ENCODE measurements around the gene ARRB1. TPM values are rescaled to one million over a fixed set of nuclear protein-coding genes. Genes with fewer than 3 reads are reported as not detected.
A peak's percentile ranks its signal among the peaks of the same experiment; 100 is the strongest.

The ARRB1 gene
- total RNA-seq, 1 donor from 2014 or later, result 32.8 TPM

DNA sequence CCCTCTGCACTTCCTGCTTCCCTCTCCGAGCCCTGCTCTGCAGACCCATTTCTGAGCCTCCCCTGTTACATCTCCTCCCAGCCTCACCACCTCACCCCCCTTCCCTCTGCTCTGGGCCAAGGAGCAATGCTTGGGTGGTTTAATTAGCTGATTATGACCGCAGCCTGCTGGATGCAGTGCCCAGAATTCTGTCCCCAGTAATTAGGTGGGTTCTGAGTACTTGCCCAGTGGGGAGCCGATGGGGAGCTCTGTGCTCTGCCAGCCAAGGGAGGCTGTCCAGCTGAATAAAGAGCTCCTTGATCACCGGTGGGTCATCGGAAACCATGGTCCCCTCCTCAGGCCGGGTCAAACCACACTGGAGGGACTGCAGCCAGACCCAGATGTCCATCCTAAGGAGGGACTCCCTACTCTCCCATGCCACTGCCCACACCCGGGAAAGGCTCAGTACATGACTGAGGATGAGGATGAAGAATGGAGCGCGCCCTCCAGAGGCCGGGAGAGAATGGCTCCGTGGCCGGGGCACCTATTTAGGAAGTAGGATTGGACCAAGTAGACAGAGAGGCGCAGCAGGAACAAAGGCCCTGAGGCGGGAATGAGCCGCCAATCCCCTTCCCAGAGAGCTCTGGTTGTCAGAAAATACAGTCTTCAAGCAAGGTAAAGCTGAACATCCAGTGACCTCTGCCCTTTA, 9.1 kb downstream of the ARRB1 start:
- H3K36me3 Mint-ChIP-seq, result no peaks in the 10 kb centered on the region
- H3K27ac Mint-ChIP-seq, result peak overlapping the region; percentile 77
- no peak overlapping the region for H3K4me3 Mint-ChIP-seq
- no peaks in the 10 kb centered on the region for H3K9me3 Mint-ChIP-seq
- no peak for DNase-seq (ENCODE audit: extremely low spot score, unreplicated experiment)
- TF ChIP-seq, protein P1, sequence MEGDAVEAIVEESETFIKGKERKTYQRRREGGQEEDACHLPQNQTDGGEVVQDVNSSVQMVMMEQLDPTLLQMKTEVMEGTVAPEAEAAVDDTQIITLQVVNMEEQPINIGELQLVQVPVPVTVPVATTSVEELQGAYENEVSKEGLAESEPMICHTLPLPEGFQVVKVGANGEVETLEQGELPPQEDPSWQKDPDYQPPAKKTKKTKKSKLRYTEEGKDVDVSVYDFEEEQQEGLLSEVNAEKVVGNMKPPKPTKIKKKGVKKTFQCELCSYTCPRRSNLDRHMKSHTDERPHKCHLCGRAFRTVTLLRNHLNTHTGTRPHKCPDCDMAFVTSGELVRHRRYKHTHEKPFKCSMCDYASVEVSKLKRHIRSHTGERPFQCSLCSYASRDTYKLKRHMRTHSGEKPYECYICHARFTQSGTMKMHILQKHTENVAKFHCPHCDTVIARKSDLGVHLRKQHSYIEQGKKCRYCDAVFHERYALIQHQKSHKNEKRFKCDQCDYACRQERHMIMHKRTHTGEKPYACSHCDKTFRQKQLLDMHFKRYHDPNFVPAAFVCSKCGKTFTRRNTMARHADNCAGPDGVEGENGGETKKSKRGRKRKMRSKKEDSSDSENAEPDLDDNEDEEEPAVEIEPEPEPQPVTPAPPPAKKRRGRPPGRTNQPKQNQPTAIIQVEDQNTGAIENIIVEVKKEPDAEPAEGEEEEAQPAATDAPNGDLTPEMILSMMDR (conservative IDR thresholded peaks at IDR 0.05), result no peak
- H3K27me3 Mint-ChIP-seq, result no peaks in the 10 kb centered on the region
- H3K4me1 Mint-ChIP-seq (ENCODE audit: unreplicated experiment), result peaks cover 70% of the 10 kb centered on the region

DNA sequence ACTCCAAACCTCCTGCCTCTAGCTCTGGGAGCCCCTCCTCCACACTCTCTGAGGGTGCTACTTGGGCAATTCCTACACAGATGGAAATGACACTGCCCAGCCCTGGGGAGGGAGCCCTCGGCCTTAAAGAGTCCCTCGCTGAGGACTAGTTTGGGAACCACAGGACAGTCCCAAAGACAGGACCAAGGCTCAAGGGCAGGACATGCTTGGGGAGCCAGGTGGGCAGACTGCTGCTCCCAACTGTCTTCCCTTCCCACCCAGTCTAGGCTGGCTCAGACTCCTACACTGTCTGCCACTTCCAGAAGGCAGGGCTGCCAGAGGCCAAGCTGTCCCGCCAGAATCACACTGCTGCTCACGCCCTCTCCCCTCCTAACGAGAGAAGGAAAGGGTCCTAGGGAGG, 9.8 kb downstream of the ARRB1 start:
- H3K9me3 Mint-ChIP-seq, result no peaks in the 10 kb centered on the region

DNA sequence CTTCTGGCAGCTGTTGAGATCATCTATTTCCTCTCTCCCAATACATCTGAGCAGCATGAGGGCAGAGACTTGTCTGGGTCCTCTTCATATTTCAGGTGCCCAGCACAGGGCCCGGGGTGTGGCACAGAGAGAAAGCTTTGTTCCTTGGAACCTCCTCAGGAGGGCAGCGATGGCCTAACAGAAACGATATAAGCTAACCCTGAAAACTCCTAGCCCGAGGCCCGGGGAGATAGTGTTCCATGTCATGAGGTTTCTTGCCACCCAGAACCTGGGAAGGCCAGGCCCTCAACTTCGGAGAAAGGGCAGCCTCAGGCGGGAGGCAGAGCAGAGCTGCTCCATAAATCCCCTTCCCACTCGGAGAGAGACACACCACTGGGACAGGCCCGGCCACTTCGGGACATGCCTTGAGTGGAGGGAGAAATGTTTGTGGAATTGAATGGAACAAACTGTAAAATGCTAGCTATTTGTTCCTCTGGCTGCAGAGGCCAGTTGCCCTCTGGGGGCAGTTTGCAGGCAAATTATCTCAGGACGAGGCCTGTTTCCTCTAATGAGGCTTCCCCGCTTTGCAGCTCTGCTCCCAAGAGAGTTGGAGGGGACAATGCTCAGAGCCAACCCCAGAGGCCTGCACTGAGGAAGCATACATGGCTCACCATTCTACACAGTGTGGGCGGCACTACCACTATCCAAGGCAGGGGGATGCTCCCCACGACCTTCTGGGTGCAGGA, 11.6 kb downstream of the ARRB1 start:
- TF ChIP-seq, protein P1 (conservative IDR thresholded peaks at IDR 0.05), result peak; percentile 13
- Mint-ChIP-seq H3K9me3 (no peaks in the 10 kb centered on the region), H3K27me3 (no peaks in the 10 kb centered on the region), H3K4me3 (no peak overlapping the region), H3K27ac (peak overlapping the region; percentile 53), H3K36me3 (no peaks in the 10 kb centered on the region), H3K4me1 (ENCODE audit: unreplicated experiment) (peaks cover 72% of the 10 kb centered on the region)
- DNase-seq (ENCODE audit: extremely low spot score, unreplicated experiment), result no peak

More for the DNA sequence above, 9.8 kb downstream of the ARRB1 start:
- Mint-ChIP-seq H3K27ac (no peak overlapping the region), H3K27me3 (no peaks in the 10 kb centered on the region), H3K4me1 (ENCODE audit: unreplicated experiment) (peaks cover 73% of the 10 kb centered on the region), H3K4me3 (no peak overlapping the region), H3K36me3 (no peaks in the 10 kb centered on the region)
- no peak for DNase-seq (ENCODE audit: extremely low spot score, unreplicated experiment)
- TF ChIP-seq, protein P1 (conservative IDR thresholded peaks at IDR 0.05), result no peak

DNA sequence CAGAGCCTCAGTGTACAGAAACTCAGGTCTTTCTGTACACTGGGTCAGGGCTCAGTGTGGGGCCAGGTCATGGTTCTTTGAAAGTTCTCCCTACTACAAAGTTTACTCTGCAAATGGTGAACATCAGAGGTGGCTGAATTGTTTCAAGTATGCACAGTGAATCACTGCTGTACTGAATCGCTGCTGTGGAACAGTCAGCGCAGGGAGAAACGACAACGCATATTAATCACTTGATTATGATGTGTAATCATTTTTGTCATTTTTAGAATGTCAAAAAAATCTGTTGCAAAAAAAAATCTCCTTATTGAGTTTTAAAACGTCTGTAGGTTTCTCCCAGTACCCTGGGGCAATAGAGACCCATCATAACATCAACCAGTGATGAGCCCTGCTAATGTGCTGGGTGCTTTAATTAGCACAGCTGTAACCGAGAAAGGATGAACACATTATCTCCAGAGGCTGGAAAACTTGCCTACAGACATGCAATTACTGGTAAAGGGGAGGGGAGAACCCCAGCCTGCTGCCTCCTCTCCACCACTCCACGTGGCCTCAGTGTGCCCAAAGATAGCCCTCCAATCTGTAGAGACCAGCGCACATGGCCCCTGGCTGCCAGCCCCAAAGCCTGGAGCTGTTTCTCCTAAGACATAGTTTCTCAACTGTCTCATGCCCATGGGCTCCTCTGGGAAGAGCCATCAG, 12.8 kb downstream of the ARRB1 start:
- Mint-ChIP-seq H3K36me3 (peaks cover 3% of the 10 kb centered on the region), H3K27ac (peak overlapping the region; percentile 53), H3K4me3 (peak overlapping the region; percentile 31), H3K4me1 (ENCODE audit: unreplicated experiment) (peaks cover 79% of the 10 kb centered on the region), H3K27me3 (no peaks in the 10 kb centered on the region), H3K9me3 (no peaks in the 10 kb centered on the region)
- no peak for DNase-seq (ENCODE audit: extremely low spot score, unreplicated experiment)
- TF ChIP-seq, protein P1 (conservative IDR thresholded peaks at IDR 0.05), result no peak

DNA sequence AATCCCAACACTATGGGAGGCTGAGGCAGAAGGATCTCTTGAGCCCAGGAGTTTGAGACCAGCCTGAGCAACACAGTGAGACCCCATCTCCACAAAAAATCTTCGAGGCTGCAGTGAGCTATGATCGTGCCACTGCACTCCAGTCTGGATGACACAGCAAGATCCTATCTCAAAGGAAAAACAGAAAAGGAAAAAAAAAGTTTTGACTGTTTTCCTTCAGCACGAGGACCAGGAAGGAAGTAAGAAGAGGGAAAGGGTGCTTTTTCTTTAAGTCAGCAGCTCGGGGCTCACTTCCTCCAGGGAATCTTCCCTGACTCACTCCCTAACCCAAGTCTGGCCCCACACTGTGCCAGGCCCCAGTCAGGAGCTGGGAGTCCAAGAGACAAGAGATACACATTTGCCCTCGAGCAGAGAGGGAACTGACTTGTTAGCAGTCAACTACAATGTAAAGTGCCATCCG, 14.2 kb downstream of the ARRB1 start:
- Mint-ChIP-seq H3K36me3 (peaks cover 3% of the 10 kb centered on the region), H3K4me1 (ENCODE audit: unreplicated experiment) (peaks cover 75% of the 10 kb centered on the region), H3K9me3 (no peaks in the 10 kb centered on the region), H3K27ac (peak overlapping the region; percentile 66), H3K27me3 (no peaks in the 10 kb centered on the region), H3K4me3 (peak overlapping the region; percentile 57)
- DNase-seq (ENCODE audit: extremely low spot score, unreplicated experiment), result no peak
- TF ChIP-seq, protein P1 (conservative IDR thresholded peaks at IDR 0.05), result no peak
